Measurements from ENCODE around the gene NR1I3. TPM values are rescaled to one million over a fixed set of nuclear protein-coding genes. Genes with fewer than 3 reads are reported as not detected.

Gene NR1I3
- total and polyA plus RNA-seq, 4 donors, result 0.17 TPM; not detected in 3

DNA sequence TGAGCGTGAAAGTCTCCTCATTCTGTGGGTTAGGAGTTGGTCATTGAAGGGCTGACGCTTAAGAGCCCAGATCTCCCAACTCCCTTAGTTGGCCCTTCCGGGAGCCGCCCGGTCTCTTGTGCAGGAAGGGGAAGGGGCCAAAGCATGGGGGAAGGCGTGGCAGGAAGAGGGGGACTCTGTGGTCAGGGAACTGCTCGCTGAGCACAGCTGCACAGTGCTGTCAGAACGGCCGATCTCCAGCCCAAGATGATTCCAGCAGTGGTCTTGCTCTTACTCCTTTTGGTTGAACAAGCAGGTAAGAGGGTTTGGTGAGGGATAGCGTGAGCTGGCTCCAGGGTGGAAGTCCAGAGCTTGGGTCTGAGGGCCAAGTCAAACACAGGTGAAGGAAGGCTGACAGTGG is 22.9 kb downstream of the NR1I3 start, which contains the start of gene FCER1G:
Gene FCER1G (plus strand): TSS at position 220 of the 400 bp plus-strand sequence. CDS start 27 bp downstream, at position 247.
- H3K4me1 ChIP-seq (ENCODE audit: control insufficient read depth in 5 of 5, insufficient read depth in 5 of 5, low read length in 5 of 5), result peaks cover 0 to 3% (median 0%) of the 10 kb centered on the region in 5 donors
- H3K9me3 ChIP-seq (ENCODE audit: control insufficient read depth in 4 of 4, insufficient read depth in 3 of 4, low read length in 3 of 4), result no peaks in the 10 kb centered on the region
- peak in 1 of 3 donors; percentile 21 for DNase-seq
- ATAC-seq (ENCODE audit: insufficient read depth, low FRiP score), result no peak
- no peak within 1 kb of the TSS for H3K9ac ChIP-seq (ENCODE audit: insufficient read depth in 1 of 2, low read length in 2 of 2)
- peaks cover 28 to 32% (median 31%) of the 10 kb centered on the region in 4 donors for H3K36me3 ChIP-seq (ENCODE audit: control insufficient read depth in 4 of 4, insufficient read depth in 4 of 4, low read length in 4 of 4)
- WGBS, 2 donors, result 24 to 69% methylated on average over 10 of the region's 10 CpGs
- H3K4me3 ChIP-seq, result peak within 1 kb of the TSS; percentile 20
- no peaks in the 10 kb centered on the region for H3K27me3 ChIP-seq (ENCODE audit: control insufficient read depth in 3 of 3, insufficient read depth in 3 of 3, low read length in 2 of 3)
- H3K27ac ChIP-seq (ENCODE audit: low read depth in 1 of 2, low read length in 1 of 2), result peak within 1 kb of the TSS in 1 of 2 donors; percentile 85
- no peak for TF ChIP-seq CTCF (IDR thresholded peaks at IDR 0.05; ENCODE audit: control extremely low read depth, extremely low read depth)

DNA sequence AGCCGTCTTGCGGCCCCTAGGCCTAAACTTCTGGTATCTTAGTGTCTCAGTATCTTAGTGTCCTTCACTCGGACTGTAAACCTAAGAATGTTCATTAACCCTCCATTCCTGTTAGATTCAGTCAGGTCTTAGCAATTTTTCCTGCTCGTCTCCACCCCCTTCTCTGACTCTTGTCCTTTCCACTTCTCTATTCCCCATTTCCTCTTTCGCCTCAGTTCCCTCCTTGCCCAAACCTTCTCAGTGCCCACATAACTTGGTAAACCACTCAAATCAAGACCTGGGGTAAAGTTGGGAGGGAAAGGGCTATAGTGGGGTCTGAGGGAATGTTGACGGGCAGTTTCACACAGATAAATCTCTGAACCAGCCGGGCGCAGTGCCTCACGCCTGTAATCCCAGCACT is 23.6 kb downstream of the NR1I3 start:
- DNase-seq (no peak), ATAC-seq (ENCODE audit: insufficient read depth, low FRiP score) (no peak)
- Histone ChIP-seq H3K27ac (ENCODE audit: low read depth in 1 of 2, low read length in 1 of 2) (peak overlapping the region in 1 of 2 donors; percentile 26), H3K4me1 (ENCODE audit: control insufficient read depth in 5 of 5, insufficient read depth in 5 of 5, low read length in 5 of 5) (peaks cover 0 to 3% (median 0%) of the 10 kb centered on the region in 5 donors), H3K9me3 (ENCODE audit: control insufficient read depth in 4 of 4, insufficient read depth in 3 of 4, low read length in 3 of 4) (no peaks in the 10 kb centered on the region), H3K9ac (ENCODE audit: insufficient read depth in 1 of 2, low read length in 2 of 2) (no peak overlapping the region), H3K36me3 (ENCODE audit: control insufficient read depth in 4 of 4, insufficient read depth in 4 of 4, low read length in 4 of 4) (peaks cover 31 to 39% (median 36%) of the 10 kb centered on the region in 4 donors), H3K4me3 (no peak overlapping the region), H3K27me3 (ENCODE audit: control insufficient read depth in 3 of 3, insufficient read depth in 3 of 3, low read length in 2 of 3) (no peaks in the 10 kb centered on the region)
- TF ChIP-seq CTCF (IDR thresholded peaks at IDR 0.05; ENCODE audit: control extremely low read depth, extremely low read depth), result no peak
- WGBS, 2 donors, result 63 to 88% methylated on average over 9 of the region's 9 CpGs

- no peak overlapping the region for H3K4me3 ChIP-seq
- peaks cover 0 to 12% (median 4%) of the 10 kb centered on the region in 5 donors for H3K4me1 ChIP-seq (ENCODE audit: control insufficient read depth in 5 of 5, insufficient read depth in 5 of 5, low read length in 5 of 5)
- no peaks in the 10 kb centered on the region for H3K9me3 ChIP-seq (ENCODE audit: control insufficient read depth in 4 of 4, insufficient read depth in 3 of 4, low read length in 3 of 4)
- DNase-seq (peak; percentile 68 to 72 (median 69)), ATAC-seq (ENCODE audit: insufficient read depth, low FRiP score) (peak; percentile 81)
- H3K27me3 ChIP-seq (ENCODE audit: control insufficient read depth in 3 of 3, insufficient read depth in 3 of 3, low read length in 2 of 3), result no peaks in the 10 kb centered on the region
- H3K27ac ChIP-seq (ENCODE audit: low read depth in 1 of 2, low read length in 1 of 2), result no peak overlapping the region
- peak; percentile 68 for TF ChIP-seq CTCF (IDR thresholded peaks at IDR 0.05; ENCODE audit: control extremely low read depth, extremely low read depth)
- WGBS, 2 donors, result 38 to 39% methylated on average over 11 of the region's 11 CpGs
- peaks cover 40 to 67% (median 55%) of the 10 kb centered on the region in 4 donors for H3K36me3 ChIP-seq (ENCODE audit: control insufficient read depth in 4 of 4, insufficient read depth in 4 of 4, low read length in 4 of 4)
- no peak overlapping the region for H3K9ac ChIP-seq (ENCODE audit: insufficient read depth in 1 of 2, low read length in 2 of 2)
These were observed 28.1 kb downstream of the NR1I3 start for GRCh38 chr1:161209790-161210409.
